ENCODE results near the gene TYK2.

TYK2 gene

DNA sequence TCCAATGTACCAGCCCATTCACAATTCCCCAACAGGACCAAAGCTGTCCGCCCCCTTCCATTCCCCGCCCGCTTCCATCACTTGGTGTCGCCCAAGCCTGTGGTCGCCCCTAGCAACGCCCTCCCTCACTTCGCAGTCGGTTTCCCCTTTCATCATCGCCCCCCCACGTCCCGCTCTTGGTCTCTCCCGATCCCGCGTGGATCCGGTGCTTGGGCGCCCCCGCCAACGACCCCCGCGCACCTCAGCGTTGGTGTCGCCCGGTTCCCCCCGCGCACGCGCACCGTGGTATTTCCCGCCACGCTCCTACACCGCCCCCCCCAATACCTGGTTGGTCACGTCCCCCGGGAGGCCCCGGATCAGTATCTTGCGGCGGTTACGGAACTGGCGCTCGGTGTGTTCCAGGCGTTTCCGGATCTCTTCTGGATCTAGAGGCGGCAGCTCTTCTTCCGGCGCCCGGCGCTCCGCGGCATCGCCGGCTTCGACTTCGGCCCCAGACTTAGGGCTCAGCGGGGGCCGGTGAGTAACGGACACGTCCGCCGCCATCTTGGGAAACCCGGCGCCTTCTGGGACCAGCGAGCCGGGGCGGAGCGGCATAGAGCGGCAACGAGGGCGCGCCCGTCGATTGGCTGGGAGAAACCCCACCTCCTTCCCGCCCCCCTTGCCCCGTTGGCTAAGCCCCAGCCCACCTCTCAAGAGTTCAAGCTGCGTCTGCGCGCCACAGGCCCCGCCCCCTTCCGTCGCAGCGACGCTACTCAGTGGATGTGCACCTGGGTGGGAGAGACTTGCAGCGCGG, 47.2 kb downstream of the TYK2 start, which contains the start of gene RAVER1:
Gene RAVER1 (minus strand): TSS at position 565 of the 793 bp plus-strand sequence. CDS start 22 bp downstream, at position 543.
- peak; percentile 97 for DNase-seq

DNA sequence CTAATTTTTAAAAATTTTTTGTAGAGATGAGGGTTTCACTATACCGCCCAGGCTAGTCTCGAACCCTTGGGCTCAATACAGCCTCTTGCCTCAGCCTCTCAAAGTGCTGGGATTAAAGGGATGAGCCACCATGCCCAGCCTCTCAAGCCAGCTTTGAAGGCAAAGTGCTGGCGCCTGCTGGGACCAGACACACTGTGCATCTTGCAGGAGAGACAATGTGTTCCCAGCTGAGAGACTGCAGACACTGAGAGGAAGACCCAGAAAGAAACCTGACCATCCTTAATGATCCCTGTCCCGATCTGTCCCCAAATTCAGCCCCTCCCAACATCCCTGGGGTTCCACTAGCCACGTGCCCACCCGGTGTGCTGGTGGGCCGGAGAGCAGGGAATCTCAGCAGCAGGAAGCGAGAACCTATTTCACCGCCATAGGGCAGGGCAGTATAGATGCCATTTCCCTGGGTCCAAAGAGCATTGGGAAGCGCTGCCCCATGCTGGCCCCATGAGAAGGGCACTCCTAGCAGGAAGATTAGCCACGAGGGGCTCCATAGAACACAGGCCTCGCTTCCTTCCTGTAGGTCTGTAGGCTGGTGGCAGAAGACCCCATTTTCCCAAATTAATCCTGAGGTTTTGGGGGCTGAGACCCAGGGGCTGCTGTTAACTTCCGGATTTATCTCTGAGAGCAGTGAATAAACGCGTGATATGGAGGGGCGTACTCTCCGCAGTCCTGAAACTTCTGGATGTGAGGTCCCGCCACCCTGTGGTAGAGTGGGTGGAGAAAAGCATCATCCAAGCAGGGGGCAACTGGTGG, 48.0 kb downstream of the TYK2 start:
- no peak for DNase-seq

DNA sequence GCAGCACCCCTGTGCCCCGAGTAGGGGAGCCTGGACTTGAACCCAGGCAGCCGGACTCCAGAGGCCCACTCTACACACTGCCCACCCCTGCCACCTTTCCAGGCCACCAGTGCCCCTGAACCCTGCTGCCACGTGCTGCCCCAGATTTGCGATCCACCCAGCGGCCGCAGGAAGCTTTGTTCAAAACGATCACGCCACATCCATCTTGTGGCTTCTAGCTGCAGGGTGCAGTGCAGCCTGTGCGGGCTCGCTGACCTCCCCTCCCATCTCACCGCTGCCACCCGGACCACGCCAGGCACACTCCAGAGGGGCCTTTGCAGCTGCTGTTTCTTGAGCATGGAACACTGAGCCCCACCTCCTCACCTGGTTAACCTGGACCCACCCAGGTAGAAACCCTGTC, 50.8 kb downstream of the TYK2 start:
- no peak for DNase-seq

DNA sequence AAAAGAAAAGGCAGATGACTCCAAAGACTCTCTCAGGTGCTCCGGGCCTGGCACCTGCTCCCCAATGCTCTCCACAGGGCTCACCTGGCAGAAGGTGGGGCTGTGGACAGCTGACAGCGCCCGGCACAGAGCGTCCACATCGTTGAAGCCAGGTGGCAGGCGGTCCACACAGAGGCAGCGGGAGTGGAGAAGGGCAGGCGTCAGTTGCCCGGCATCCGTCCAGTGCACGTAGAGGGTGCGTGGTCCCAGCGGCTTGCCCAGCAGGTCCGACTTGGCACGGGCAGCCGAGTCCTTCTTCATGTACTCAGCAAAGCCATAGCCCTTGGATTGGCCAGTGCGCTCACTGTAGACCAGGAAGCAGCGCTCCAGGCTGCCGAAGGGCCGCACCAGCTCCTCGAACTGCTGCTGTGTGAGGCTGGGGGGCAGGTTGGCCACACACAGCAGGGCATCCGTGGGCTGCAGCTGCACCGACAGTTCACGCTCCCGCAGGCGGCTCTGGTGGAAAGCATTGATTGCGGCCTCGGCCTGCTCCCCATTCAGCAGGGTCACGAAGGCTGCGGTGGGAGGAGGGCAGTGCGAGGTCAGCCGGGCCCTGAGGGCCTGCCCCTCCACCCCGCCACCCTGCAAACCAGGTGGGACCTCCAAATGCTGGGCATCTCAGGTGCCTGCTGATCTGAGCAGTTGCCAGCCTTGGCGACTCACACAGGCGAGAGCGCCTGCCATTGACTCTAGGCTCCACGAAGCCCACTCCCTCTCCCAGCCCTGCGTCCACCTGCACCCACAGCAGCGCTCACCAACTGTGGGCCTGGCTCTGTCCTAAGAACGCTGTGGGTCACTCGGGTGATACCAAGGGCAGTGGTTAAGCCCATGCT, 51.6 kb downstream of the TYK2 start:
- DNase-seq, result no peak

DNA sequence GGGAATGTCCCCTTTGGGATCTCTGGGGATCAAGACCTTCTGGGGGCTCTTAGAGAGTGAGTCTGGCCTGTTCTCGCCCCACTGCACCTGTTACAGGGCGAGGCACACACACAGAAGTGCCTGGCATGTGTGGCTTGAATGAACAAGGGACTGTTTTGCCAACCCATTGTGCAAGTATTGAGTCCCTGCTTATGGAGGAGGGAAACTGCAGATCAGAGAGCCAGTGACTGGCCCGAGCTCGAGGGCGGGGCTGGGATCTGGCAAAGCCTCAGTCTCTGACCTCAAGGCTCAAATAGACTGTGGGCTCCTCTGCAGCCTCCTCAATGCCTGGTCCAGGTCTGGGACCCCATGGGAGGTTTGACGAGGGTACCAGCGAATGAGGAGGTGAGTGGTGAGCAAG, 52.6 kb downstream of the TYK2 start:
- no peak for DNase-seq

DNA sequence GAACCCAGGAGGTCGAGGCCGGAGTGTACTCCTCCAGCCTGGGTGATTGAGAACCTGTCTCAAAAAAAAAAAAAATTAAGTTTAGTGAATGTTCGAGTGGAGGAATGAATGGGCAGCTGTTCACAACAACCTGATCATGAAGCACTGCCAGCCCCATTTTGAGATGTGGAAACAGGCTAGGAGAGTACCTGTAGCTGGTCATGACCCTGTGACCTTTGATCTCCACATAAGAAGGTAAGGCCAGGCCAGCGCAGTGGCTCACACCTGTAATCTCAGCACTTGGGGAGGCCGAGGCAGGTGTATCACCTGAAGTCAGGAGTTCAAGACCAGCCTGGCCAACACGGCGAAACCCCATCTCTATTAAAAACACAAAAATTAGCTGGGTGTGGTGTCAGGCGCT, 54.6 kb downstream of the TYK2 start:
- no peak for DNase-seq

DNA sequence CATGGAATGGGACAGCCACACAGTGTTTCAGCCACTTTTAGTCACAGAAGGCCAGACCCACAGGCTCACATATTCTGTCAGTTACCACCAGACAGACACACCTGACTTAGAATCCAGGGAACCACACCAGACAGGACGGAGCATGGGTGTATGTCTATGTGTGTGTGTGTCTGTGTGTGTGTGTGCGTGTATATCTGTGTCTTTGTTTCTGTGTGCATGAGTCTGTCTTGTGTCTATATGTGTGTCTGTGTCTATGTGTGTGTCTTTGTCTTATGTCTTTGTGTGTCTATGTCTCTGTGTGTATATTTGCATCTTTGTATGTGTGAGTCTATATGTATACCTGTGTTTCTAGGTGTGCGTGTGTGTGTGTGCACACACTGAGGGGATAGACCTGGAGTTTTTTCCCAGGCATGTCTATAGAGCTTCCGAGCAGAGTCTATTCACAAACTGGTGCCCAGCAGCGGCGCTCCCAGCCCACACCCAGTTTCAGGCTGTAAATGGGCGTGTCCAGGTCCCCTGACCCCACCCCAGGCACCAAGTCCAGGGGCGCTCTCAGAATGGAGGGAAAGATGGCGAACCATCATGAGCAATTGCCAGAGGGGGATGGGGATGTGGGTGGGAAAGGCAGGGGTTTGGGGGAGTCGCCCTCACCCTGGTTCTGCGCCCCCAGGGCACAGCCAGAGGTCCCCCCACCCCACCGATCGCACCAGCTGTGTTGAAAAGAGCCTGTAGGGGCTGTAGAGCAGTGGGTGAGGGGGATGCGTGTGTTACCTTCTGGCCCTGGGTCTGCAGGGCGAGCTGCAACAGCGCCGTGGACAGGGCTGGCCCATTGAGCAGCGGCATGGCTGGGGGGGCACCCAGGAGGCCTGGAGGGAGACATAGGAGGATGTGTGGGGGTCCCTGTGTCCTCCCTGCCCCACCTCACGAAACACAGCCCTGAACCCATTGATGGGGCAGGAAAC, 58.2 kb downstream of the TYK2 start:
- DNase-seq, result no peak

DNA sequence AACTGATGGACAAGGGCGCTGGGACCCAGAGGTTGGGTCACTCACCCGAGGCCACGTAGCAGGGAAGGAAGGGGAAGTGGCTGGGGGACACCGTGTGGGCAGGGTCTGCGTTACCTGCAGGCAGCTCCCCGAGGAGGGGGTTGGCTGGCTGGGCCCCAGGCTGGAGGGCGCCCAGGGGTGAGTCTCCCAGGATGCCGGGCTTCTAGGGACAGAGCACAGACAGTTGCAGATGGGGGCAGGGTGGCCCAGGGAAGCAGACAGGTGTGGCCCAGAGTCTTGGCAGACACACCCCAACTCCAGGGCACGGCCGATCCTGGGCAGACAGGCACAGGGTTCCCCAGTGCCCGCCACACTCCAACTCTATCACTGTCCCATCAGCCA, 59.0 kb downstream of the TYK2 start:
- DNase-seq, result no peak

DNA sequence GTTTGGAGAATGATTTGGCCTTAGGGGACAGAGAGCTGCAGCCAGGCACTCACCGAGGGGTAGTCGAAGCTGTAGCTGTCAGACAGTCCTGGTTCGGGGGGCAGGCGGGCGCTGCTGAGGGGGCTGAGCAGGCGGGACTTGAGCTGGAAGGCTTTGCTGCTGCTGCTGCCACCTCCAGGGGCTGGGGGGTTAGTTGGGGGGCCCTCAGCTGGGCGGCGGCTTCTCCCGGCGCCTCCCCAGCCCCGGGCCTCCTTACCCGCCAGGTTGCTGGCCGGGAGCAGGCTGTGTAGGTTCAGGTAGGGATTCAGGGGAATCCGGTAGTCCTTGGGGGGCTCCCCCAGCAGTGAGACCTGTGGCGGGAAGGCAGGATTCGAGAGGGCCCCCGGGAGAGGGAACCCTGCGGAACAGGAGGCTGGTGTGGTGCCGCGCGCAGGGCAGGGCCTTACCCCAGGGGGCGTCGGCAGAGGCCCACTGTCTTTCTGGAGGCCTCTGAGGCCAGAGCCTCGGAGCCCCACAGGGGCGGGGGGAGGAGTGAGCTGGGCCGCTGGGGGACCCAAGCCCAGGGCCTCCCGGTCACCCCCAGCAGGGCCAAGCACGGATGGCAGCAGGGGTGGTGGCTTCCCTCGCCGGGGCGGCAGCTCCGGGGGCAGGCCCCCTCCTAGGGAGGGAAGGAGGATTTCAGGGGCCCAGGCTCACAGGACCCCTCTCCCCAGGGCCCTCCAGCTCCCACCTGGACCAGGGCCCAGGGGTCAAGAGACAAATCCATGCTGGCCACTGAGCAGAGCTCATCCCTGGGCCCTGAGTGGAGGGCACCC, 59.6 kb downstream of the TYK2 start:
- no peak for DNase-seq

DNA sequence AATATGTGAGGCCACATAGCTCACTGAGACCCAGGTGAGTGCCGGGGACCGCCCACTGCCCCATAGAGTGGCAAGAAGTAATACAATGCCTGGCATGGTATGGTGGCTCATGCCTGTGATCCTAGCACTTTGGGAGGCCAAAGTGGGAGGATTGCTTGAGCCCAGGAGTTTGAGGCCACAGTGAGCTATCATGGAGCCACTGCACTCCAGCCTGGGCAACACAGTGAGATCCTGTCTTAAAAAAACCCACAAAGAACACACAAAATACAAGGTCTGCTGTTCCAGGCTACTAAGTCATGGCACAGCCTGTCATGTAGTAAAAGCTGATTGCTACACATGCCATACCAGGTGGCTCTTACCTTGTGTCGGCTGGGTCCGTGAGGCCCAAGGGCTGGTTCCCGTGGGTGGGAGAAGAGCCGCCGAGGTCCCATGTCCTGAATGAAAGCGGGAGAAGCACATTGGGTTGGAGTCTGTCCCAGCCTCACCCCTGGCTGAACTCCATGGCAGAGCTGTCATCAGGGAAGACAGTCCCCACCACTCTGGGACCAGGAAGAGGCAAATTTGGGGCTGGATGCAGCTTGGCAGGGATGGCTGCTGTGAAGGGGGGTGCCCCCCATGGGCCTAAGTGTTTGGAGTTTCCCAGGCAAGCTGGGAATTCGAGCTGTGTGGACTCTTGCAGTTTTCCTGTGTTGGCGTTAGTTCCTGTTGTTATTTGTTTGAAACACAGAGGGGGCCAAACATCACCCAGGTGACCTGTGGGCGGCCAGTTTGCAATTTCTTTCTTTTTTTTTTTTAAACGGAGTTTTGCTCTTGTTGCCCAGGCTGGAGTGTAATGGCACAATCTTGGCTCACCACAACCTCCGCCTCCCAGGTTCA, 61.3 kb downstream of the TYK2 start:
- DNase-seq, result no peak

DNA sequence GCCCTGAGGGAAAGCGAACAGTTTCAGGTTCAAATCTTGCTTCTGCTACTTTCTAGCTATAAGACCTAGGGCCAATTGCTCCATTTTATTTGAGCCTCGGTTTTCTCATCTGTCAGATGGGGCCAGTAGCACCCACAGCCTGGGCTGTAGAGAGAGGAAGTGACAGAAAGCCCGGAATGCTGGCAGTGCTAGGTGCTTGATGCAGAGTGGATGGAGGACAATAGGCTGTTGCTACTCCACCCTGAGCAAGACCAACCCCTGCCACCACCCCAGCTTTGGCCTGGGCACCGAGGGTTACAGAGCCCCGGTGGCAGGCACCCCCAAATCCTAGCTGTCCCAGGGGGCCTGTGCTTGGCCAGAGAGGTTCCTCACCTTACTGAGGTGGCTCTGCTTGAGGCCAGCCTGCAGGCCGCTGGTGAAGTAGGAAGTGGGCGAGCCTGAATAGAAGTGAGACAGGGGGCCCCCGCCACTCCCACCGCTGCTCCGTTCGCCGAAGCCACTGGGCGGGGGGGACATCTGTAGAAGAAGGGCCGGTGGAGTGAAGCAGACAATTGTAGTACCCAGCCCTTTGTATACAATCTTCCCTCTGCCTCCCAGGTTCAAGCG, 62.4 kb downstream of the TYK2 start:
- DNase-seq, result no peak

DNA sequence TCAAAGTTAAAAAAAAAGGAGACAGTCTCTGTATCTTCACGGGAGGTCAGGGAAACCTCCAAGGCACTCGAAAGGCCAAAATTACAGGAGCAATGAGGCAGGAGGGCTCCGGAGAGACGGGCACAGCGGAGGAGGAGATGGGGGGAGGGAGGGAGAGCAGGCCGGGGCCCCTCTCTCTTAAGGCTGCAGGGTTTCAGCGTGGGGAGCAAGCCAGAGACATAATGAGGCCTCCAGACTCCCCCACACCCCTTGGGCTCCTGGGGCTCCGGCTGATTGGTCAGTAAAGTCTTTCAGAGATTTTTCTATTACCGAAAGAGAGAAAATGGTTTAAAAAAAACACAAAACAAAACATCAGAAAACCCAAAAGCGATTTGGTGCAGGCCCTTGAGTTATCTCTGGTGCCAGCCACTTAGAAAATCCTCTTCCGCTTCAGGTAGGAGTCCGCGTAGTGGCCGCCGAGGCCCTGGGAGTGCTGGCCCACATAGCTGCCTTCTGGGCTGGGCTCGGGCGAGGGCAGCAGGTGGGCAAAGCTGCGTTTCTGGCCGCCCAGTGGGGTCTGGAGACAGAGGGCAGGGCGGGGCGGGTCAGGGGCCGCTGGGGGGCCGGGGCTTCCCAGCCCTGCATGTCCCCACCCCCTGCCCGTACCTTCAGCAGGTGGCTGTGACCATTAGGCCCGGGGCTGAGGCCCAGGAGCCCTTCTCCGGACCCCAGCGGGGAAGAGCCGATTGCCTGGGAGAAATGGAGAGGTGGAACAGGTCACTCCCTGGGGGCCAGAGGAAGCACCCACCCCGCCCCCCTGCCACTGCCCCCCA, 63.1 kb downstream of the TYK2 start:
- no peak for DNase-seq

DNA sequence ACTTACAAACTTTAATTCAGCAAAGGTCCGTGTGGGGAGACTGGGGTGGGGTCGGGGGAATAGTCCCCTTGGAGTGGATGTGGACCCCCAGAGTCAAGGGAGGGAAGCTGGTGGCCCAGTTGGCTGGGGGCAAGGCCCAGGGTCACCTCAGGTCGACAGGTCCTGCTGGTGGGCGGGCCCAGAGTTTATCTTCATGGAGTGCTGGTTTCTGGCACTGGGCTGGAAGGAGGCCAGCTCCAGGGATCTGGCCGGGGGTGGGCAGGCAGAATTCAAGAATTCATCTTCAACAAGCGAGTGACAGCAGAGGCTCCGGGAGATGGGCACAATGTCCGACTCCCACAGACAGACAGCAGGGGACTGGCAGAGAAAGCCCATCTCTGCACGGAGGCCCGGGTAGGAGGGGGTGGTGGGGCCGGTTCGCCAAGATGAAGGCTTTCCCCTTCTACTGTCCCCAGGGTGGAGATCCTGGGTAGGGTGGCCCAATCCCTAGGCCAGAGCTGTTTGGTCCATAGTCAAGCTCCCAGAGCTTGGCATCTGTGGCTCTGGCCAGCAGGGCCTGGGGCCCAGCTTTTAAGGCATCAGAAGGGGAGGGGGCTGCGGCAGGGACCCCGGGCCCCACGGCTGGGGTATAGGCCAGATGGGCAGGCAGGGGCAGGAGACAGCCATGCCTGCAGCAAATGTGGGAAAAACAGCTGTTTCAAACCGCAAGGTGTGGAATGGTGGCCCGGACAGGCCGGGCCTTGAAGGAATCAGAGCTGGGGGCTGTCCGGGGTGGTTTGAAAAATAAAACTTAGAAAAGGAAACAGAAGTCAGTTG, 63.9 kb downstream of the TYK2 start:
- DNase-seq, result no peak

DNA sequence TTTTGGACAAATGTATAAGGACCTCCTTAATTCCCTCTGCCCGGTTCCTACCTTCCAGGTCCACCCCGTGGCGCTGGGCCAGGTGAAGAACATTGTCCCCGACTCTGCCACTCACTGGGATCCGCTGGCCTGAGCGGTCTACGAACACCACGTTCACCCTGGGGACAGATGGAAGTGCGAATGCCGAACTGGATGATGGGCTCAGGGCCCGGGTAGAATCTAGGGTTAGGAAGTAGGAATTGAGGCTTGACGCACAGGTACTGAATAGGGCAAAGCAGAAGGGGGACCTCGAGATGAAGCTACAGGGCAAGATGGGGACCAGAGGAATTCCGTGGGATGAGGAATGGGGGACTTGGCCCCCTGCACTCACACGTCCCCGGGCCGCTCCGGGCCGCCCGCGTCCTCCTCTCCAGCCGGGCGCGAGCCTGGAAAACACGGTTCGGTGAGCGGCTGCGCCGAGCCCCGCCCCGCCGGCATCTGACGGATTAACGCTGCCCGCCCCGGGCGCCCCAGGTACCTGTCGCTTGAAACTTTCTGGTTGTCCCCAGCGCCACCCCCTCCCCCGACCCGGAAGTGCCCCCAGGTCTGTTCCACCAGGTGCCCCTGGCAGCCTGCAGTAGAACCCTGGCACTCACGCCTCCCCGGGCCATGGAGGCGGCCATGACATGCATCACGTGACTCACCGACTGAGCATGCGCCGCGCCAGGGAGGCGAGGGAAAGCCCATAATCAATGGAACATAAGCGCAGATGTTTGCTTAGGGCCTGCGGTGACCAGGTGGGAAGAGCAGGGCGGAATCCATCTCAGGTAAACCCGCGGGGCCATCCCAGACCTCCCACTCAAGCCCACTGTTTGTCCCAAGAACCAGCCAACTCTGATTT, 64.8 kb downstream of the TYK2 start, which contains the start of gene FDX2:
Gene FDX2 (minus strand): TSS at position 681 of the 880 bp plus-strand sequence. CDS start 19 bp downstream, at position 662.
- peak; percentile 63 for DNase-seq

DNA sequence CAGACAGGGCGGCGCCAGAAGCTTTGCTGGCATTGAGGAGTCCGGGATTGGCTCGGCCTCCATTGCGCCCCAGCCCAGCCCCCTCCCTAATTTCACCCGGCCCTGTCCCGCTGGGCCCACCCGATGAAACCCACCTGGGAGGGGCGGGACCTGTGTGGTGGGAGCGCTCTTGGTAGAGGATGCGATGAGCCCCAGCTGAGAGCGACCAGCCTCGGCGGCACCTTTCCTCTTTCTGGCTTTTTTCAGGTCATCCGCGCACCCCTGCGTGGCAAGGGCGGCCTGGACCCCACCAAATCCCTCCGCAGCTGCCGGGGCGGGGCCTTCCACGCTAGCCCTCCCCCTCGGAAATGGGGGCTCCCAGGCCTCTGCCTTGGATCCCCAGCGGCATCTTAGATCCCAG, 70.9 kb downstream of the TYK2 start, which contains the start of gene ZGLP1:
Gene ZGLP1 (minus strand): TSS at position 393 of the 400 bp plus-strand sequence.
- no peak for DNase-seq

DNA sequence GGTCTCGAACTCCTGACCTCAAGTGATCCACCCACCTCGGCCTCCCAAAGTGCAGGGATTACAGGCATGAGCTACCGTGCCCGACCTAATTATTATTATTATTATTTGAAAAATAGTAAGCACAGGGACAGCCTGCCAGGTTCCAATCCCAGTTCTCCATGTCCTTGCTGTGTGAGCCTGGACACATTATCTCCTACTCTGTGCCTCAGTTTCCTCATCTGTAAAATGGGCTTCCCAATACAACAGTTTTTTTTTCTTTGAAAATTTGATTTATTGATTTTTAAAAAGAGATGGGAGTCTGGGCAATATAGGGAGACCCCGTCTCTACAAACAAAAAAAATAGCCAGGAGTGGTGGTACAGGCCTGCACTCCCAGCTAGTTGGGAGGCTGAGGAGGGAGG, 74.0 kb downstream of the TYK2 start:
- no peak for DNase-seq
